HuH-7.5 (cell line): ENCODE results near the gene GRIN1.
A peak's percentile ranks its signal among the peaks of the same experiment; 100 is the strongest.

ENCODE experiments used
- DNase-seq: peaks from one replicate; pipeline ENCODE4 v3.0.0; 2011; ENCODE audit warnings: low spot score

GRIN1 gene

GRCh38 chr9:137178201-137178938 lies 39.4 kb downstream of the GRIN1 start:
- no peak for DNase-seq

DNA sequence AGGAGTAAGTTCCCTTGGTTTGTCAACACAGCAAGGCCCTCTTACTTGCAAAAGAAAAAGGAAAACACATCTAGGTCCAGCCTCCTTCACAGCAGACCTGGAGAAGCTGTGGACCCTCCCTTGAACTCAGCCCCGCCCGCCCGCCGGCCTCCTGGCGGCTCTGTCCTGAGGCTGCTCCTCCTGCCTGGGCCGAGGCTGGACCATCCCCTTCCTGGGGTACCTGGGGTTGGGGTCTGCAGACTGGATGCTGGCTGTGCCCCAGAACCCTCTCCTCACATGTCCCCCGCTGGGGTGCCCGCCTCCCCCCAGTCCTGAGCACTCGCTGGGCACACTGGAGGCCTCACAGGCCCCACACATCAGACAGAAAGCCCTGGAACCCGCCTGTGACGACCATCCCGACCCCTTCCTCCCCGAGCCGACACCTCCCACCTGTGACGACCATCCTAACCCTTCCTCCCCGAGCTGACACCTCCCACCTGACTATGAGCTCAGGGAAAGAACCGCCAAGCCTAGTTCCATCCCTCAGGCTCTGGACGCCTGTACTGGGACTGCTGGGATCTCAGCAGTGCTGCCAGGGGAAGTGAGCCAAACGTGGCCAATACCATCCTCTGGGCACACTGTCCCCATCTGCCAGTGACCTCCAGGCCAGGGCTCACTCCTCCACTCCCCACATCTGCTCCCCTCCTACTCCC lies 40.1 kb downstream of the GRIN1 start:
- no peak for DNase-seq

DNA sequence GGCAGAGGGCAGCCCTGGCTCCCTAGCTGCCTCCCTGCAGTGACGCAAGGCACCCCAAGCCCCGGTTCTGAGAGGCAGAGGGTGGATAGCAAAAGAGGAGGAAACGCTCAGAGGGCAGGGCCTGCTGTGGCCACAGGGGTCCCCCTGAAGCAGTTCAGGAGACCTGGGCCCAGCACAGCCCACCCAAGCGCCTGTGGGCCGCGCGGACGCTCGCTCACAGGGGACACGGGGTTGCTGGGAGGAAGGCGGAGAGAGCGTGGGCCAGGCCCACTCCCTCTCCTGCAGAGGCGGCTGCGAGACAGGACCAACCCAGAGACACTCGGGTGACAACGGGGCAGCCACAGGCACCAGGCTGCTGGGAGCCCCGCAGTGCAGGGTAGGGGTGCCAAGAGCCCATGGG lies 40.8 kb downstream of the GRIN1 start:
- no peak for DNase-seq

DNA sequence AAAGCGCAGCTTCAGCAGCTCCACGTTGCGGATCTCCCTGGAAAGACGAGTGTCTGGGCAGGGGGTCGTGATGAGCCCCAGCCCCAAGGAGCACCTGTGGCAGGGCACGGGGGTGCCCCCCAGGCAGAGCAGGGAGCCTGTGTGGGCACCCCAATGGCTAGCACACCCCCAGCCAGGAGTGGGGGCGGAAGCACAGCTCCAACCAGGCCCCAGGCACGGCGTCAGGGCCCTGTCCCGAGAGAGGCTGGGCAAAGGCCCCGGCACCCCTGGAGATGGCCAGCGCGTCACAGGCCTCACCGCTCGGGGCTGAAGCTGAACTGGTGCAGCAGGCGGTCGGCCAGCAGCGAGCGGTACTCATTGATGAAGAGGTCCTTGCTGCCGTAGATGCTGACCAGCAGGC lies 41.5 kb downstream of the GRIN1 start:
- DNase-seq: no peak

DNA sequence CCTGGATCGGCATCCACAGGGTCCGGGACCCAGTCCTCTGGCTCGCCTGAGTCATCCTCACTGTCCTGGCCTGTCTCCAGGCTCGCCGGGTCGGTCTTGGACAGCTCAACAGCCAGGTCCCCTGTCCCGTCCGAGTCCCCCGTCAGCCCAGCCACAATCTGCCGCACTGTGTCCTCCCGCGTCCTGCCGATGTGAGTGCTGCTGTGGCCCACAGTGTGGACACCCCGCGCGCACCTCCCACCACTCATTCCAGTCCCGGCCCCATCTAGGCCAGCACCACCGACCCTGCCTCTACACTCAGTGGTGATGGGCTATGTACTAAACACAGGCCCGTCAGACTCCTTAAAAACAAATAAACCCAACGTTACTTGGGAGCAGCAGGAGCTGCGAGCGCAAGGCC lies 42.7 kb downstream of the GRIN1 start:
- DNase-seq: no peak

GRCh38 chr9:137182836-137183235 lies 43.9 kb downstream of the GRIN1 start:
- DNase-seq: no peak

DNA sequence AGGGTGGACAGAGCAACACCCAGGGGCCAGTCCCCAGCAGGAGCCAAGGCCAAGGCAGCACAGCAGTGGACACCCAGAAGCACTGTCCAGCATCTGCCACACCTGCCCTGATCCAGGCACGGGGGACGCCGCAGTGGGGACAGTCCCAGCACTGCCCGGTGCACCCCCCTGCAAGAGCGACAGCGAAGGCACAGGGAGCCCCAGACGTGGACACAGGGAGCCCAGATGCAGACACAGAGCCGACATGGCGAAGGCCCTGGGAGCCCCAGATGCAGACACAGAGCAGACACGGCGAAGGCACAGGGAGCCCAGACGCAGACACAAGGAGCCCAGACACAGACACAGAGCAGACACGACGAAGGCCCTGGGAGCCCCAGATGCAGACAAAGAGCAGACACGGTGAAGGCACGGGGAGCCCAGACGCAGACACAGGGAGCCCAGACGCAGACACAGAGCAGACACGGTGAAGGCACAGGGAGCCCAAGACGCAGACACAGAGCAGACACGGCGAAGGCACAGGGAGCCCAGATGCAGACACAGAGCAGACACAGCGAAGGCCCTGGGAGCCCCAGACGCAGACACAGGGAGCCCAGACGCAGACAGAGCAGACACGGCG lies 45.1 kb downstream of the GRIN1 start:
- DNase-seq: no peak

DNA sequence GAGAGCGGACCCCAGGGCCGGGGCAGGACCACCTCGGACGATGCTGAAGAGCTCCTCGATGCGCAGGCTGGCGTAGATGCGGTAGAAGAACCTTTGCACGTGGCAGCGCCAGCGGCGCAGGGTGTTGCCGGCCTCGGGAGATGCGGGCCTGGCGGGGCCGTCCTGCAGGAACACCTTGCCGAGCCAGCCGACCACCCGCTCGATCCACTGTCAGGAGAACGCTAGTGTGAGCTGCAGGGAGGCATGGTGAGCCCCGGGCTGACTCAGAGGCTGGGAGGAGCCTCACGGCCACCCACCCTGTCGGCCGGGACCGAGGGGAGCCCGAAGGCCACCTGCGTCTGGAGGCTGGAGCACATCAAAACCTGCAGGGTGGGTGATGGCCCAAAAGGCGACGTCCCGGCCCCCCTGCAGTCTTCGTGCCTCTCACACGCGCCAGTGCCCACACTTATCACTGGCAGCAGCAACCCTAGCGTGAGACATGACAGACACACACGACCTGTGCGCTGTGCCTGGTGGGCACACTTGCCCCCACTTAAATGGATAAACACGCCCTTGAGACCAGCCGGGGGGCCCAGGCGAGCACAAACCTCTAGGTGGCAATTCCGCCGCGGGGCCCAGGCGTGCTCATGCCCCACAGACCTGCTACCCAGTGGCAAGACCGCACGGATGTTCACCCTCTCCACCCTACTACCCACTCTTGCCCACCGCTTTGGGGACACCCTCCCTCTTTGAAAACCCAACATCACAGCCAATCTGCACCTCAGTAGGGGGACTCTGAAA lies 46.1 kb downstream of the GRIN1 start:
- DNase-seq: no peak

DNA sequence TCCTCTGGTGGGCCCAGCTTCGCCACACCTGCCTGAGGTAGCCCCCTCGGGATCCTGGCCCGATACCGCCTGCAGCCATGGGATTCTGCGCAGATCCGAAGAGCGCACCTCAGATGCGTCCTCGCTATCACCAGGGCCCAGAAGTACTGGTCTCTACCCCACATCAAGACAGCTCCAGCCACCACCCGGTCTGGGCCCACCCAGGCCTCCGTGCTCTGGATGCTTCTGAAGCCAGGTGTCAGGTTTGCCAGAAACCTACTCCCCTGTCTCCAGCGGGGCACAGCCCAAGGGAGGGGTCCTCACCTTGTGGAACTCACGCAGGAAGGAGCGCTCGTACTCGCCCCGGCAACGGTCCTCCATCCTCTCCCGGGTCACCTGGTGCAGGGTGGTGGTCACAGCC lies 47.0 kb downstream of the GRIN1 start:
- DNase-seq: no peak

DNA sequence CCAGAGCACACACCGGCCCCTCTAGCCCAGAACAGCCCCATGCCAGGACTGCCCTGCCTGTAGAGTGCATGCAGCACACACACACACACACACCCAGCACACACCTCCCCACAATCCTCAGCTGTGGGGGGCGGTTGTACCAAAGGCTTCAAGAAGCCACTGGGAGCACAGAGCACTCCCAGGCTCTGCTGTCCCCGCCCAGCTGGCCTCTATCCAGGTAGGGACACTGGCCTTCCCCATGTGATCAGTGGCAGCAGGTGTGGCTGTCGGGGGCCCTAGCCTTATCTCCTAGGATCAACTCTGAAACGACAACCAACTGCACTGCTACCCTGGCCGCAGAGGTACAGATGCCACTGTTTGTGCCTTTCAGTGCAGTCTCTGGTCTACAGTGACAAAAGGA lies 47.4 kb downstream of the GRIN1 start:
- no peak for DNase-seq

DNA sequence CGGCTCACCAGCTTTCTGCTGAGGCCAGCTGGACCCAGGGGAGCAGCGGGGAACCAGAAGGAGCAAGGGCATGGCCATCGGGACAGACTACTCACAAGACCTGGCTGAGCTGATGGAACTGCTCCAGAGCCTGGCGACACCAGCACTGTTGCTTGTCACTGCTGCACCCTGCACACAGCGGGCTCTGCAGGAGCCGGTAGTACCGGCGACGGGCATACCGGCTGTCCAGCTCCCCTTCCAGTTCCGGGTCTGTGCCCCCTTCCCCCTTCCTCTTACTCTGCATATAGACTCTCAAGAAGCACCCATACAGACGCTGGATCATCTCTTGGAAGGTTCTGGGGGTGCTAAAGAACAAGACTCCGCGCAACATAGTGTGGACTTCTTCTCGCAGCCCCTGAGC lies 48.4 kb downstream of the GRIN1 start:
- DNase-seq: no peak

DNA sequence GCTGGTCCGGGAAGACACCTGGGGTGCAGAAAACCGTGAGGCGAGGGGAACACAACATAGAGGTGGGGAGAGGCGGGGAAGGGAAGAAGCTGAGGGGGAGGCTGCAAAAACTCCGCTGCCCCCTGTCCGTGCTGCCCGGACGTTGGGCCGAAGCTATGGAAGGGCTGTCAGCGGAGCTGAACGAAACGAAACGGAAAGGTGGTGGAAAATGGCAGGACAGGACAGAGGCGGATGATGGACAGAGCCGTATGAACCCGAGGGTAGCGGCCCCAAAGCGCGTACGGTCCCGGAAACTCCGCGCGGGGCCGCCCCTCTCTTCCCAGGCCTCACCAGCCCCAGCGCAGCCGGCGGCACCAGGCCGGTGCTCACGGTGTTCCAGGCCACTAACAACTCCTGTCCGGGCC lies 49.1 kb downstream of the GRIN1 start:
- DNase-seq: no peak

DNA sequence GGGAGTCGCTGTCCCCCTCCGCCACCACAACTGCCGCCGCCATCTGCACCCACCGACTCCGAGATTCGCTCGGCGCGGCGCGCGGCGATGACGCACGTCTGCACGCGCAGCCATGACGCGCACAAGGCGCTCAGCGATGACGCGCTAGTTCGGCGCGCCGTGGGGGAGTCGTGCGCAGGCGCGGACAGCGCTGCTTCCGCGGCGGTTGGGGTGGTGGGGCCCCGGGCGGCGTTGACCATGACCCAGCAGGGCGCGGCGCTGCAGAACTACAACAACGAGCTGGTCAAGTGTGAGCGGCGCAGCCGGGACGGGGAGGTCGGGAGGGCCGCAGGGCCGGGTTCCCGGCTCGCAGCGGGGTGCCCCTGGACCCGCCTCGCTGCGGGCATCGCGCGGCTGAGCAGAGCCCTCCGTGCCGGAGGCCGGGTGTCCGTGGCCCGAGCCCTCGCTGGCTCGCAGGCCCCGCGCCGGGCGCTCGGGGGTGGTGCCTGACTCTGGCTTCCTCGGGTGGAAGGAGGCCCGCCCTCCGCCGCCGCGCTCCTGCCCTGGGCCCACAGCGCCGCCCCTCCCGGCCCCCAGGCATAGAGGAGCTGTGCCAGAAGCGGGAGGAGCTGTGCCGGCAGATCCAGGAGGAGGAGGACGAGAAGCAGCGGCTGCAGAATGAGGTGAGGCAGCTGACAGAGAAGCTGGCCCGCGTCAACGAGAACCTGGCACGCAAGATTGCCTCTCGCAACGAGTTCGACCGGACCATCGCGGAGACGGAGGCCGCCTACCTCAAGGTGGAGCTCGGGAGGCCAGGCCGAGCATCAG lies 49.7 kb downstream of the GRIN1 start, which contains the start of the genes ANAPC2 and SSNA1:
Gene ANAPC2 (minus strand): TSS at position 71 of the 807 bp plus-strand sequence. CDS start 28 bp downstream, at position 43.
Gene SSNA1 (plus strand): TSS at position 187 of the 807 bp plus-strand sequence. CDS start 51 bp downstream, at position 238.
- DNase-seq: peak; percentile 94

GRCh38 chr9:137189297-137190295 lies 50.6 kb downstream of the GRIN1 start:
- DNase-seq: no peak

DNA sequence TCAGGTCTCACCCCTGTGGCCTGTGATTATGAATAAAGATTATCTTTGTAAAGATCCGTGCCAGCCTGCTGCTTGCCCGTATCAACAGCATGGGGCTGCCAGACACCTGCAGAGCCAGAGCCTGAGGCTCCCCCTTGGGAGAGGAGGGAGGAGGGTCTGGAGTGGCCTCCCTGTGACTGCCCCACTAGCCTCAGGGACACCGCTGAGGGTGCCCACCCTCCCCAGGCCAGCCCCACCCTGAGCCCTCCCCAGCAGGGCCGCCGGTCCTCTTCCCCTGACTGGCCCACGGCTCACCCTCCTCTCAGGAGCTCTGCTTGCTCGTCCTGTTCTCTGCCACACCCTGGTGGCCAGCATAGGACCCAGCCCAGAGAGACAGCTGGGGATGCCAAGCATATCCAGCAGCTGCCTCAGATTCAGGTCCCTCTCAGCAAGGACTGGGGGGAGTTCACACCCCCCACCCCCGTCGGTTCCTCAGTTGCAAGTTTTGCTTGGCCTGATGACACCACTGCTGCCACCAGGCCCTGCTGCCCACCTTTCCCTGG lies 51.4 kb downstream of the GRIN1 start:
- no peak for DNase-seq

GRCh38 chr9:137191245-137191644 lies 52.3 kb downstream of the GRIN1 start:
- no peak for DNase-seq

GRCh38 chr9:137191691-137192447 lies 52.9 kb downstream of the GRIN1 start:
- no peak for DNase-seq

- no peak for DNase-seq
Measured at GRCh38 chr9:137192448-137192780, 53.5 kb downstream of the GRIN1 start.

- DNase-seq: no peak
Measured at GRCh38 chr9:137192859-137193258, 53.9 kb downstream of the GRIN1 start.
